NCI-H526 (cell line): ENCODE measurements around the gene C9orf50.

Source experiments
- DNase-seq, 2 experiments: peaks; one replicate each; lab custom pipeline; 2025; lab: John Stamatoyannopoulos, UW

Gene C9orf50

GRCh38 chr9:129591916-129592315, 29.0 kb downstream of the C9orf50 start:
- DNase-seq = no peak

GRCh38 chr9:129590466-129590865, 30.4 kb downstream of the C9orf50 start:
- no peak for DNase-seq

- DNase-seq = no peak
Observed at GRCh38 chr9:129587487-129588262, 33.2 kb downstream of the C9orf50 start.

GRCh38 chr9:129586685-129587084, 34.2 kb downstream of the C9orf50 start:
- DNase-seq = no peak

GRCh38 chr9:129586245-129586644, 34.7 kb downstream of the C9orf50 start:
- no peak for DNase-seq

- DNase-seq = no peak
Observed at GRCh38 chr9:129585352-129585751, 35.5 kb downstream of the C9orf50 start.

- peak; percentile 22 to 64 for DNase-seq
Observed at GRCh38 chr9:129584136-129584535, 36.8 kb downstream of the C9orf50 start.

- DNase-seq = no peak
Observed at GRCh38 chr9:129583308-129584038, 37.4 kb downstream of the C9orf50 start.

- no peak for DNase-seq
Observed at GRCh38 chr9:129582855-129583254, 38.0 kb downstream of the C9orf50 start.

GRCh38 chr9:129581505-129582189, 39.3 kb downstream of the C9orf50 start:
- DNase-seq = no peak

- no peak for DNase-seq
Observed at GRCh38 chr9:129580211-129580915, 40.5 kb downstream of the C9orf50 start.

- DNase-seq = no peak
Observed at GRCh38 chr9:129579294-129579693, 41.6 kb downstream of the C9orf50 start.

GRCh38 chr9:129576546-129577543, 44.1 kb downstream of the C9orf50 start:
- DNase-seq = no peak

- no peak for DNase-seq
Observed at GRCh38 chr9:129575818-129576217, 45.1 kb downstream of the C9orf50 start.

GRCh38 chr9:129574911-129575585, 45.9 kb downstream of the C9orf50 start:
- no peak for DNase-seq

GRCh38 chr9:129573977-129574376, 46.9 kb downstream of the C9orf50 start:
- no peak for DNase-seq

GRCh38 chr9:129572517-129572916, 48.4 kb downstream of the C9orf50 start:
- no peak for DNase-seq

- DNase-seq = no peak
Observed at GRCh38 chr9:129572052-129572425, 48.9 kb downstream of the C9orf50 start.

GRCh38 chr9:129571298-129572051, 49.4 kb downstream of the C9orf50 start:
- no peak for DNase-seq
